Measurements from ENCODE around the gene OR2M4.

GRCh38 chr1:248194117-248194516 lies 37.1 kb upstream of the OR2M4 start:
- TF ChIP-seq, protein P1, sequence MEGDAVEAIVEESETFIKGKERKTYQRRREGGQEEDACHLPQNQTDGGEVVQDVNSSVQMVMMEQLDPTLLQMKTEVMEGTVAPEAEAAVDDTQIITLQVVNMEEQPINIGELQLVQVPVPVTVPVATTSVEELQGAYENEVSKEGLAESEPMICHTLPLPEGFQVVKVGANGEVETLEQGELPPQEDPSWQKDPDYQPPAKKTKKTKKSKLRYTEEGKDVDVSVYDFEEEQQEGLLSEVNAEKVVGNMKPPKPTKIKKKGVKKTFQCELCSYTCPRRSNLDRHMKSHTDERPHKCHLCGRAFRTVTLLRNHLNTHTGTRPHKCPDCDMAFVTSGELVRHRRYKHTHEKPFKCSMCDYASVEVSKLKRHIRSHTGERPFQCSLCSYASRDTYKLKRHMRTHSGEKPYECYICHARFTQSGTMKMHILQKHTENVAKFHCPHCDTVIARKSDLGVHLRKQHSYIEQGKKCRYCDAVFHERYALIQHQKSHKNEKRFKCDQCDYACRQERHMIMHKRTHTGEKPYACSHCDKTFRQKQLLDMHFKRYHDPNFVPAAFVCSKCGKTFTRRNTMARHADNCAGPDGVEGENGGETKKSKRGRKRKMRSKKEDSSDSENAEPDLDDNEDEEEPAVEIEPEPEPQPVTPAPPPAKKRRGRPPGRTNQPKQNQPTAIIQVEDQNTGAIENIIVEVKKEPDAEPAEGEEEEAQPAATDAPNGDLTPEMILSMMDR (conservative IDR thresholded peaks at IDR 0.05 in 1 of 2, IDR thresholded peaks at IDR 0.05 in 1 of 2; ENCODE audit: low read depth in 1 of 2, low read length in 2 of 2): no peak
- no peak for TF ChIP-seq EZH2 (IDR thresholded peaks at IDR 0.05; ENCODE audit: low read length, missing control alignments)
